Tibial artery (tissue), 4 donors: ENCODE results near the gene HMGN5.

Experiments used
- DNase-seq, 2 donors: peaks; one replicate each; pipeline ENCODE4 v3.0.0-alpha.2; 2019
- H3K27ac ChIP-seq, 2 donors: fragments of 200-600 bp; sonication (generic) in 1 of 2; 1 replicate in 1 of 2; 2 replicates in 1 of 2; pipeline ENCODE4 v1.5.1; 2018 to 2019; ENCODE audit warnings: mild to moderate bottlenecking in 1 of 2
- H3K27me3 ChIP-seq, 2 donors: fragments of 200-600 bp; sonication (generic) in 1 of 2; one replicate each; pipeline versions ENCODE4 v1.5.1 to v1.6.0; 2016 to 2019
- H3K36me3 ChIP-seq, 3 donors: fragments of 200-600 bp; sonication (generic) in 2 of 3; one replicate each; pipeline ENCODE4 v1.5.1; 2016 to 2019; ENCODE audit warnings: mild to moderate bottlenecking in 2 of 3
- H3K4me1 ChIP-seq, 4 donors: fragments of 200-600 bp; sonication (generic) in 2 of 4; 1 replicate in 3 of 4; 2 replicates in 1 of 4; pipeline ENCODE4 v1.5.1; 2016 to 2019
- H3K4me3 ChIP-seq, 2 donors: fragments of 200-600 bp; sonication (generic) in 1 of 2; 1 replicate in 1 of 2; 2 replicates in 1 of 2; pipeline ENCODE4 v1.5.1; 2018 to 2019; ENCODE audit warnings: mild to moderate bottlenecking in 2 of 2
- H3K9me3 ChIP-seq, 3 donors: fragments of 200-600 bp; sonication (generic) in 1 of 3; one replicate each; pipeline ENCODE4 v1.5.1; 2016 to 2019
- intact Hi-C: fragments of 100-400 bp; cut with DNase I; formaldehyde crosslinking; loops from one replicate; pipeline ENCODE4 v1.15.0; 2023; ENCODE audit warnings: low total_unique reads
- TF ChIP-seq, protein P1 (sequence below), 2 experiments: fragments of 200-600 bp in 1 of 2; fragments of 450-650 bp in 1 of 2; IDR thresholded peaks; one replicate each; pipeline ENCODE4 v1.5.1; 2017 to 2019; ENCODE audit warnings: antibody characterized with exemption in 2 of 2, mild to moderate bottlenecking in 1 of 2, moderate library complexity in 1 of 2

Gene HMGN5

DNA sequence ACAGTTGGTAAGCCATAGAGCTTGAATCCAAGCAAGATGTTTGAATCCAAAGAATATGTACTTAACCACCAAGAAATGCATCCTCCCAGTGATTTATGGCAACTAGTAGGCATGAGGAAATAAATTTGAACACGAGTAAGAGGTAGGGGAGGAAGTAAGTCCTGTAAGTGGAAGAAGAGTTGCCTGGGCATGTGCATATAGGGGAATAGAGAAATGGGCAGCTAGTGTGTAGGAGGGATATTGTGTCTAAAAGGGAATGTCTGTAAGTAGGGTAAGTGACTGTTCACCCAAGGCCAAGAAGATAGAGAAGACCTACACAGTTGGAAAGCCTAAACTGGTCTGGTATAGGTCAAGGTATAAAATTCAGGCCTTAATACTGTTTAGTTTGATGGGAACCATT, 4.8 kb upstream of the HMGN5 start:
- no peaks in the 10 kb centered on the region for H3K36me3 ChIP-seq
- TF ChIP-seq, protein P1, sequence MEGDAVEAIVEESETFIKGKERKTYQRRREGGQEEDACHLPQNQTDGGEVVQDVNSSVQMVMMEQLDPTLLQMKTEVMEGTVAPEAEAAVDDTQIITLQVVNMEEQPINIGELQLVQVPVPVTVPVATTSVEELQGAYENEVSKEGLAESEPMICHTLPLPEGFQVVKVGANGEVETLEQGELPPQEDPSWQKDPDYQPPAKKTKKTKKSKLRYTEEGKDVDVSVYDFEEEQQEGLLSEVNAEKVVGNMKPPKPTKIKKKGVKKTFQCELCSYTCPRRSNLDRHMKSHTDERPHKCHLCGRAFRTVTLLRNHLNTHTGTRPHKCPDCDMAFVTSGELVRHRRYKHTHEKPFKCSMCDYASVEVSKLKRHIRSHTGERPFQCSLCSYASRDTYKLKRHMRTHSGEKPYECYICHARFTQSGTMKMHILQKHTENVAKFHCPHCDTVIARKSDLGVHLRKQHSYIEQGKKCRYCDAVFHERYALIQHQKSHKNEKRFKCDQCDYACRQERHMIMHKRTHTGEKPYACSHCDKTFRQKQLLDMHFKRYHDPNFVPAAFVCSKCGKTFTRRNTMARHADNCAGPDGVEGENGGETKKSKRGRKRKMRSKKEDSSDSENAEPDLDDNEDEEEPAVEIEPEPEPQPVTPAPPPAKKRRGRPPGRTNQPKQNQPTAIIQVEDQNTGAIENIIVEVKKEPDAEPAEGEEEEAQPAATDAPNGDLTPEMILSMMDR (IDR thresholded peaks at IDR 0.05), result no peak
- H3K9me3 ChIP-seq, result no peaks in the 10 kb centered on the region
- H3K27me3 ChIP-seq, result no peaks in the 10 kb centered on the region
- peaks cover 0 to 34% (median 0%) of the 10 kb centered on the region in 4 donors for H3K4me1 ChIP-seq
- DNase-seq, result no peak
- intact Hi-C loops, result no loop called here
- no peak overlapping the region for H3K4me3 ChIP-seq
- H3K27ac ChIP-seq, result no peak overlapping the region

DNA sequence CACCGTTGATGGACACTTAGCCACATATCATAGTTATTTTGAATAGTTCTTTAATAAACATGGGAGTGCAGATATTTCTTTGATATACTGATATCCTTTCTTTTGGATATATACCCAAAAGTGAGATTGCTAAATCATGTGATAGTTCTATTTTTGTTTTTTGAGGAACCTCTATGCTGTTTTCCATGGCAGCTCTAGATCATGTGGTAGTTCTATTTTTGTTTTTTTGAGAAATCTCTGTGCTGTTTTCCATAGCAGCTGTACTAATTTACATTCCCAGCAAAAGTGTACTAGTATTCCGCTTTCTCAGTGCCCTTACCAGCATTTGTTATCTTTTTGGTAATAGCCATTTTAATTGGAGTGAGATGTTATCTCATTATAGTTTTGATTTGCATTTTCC, 3.8 kb upstream of the HMGN5 start:
- Histone ChIP-seq H3K9me3 (no peaks in the 10 kb centered on the region), H3K36me3 (no peaks in the 10 kb centered on the region), H3K27ac (no peak overlapping the region), H3K4me1 (peaks cover 0 to 31% (median 0%) of the 10 kb centered on the region in 4 donors), H3K27me3 (no peaks in the 10 kb centered on the region), H3K4me3 (no peak overlapping the region)
- no peak for DNase-seq
- intact Hi-C loops, result no loop called here
- TF ChIP-seq, protein P1 (IDR thresholded peaks at IDR 0.05), result no peak

DNA sequence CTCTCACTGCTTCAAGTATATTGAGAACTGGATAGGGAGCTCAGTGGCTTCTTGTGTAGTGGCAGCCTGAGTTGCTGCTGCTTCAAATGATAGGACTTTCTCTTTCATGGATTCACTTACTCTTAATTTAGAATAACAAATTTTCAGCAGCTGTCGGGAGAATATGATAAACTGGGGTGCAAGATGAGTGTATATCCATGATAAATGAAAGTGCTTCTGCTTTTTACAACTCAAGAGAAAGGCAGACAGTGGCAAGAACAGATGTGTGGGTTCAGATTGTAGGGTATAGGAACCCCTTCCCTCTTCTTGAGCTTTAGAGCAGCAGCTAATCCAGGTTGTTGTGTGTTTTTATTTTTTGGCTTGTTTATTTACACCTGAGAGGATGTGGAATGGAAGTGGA, 1.2 kb upstream of the HMGN5 start:
- Histone ChIP-seq H3K27ac (peak overlapping the region; percentile 79 to 88), H3K27me3 (no peaks in the 10 kb centered on the region), H3K4me1 (peaks cover 0 to 15% (median 0%) of the 10 kb centered on the region in 4 donors), H3K9me3 (no peaks in the 10 kb centered on the region), H3K4me3 (peak overlapping the region; percentile 64 to 65), H3K36me3 (no peaks in the 10 kb centered on the region)
- intact Hi-C loops, result no loop called here
- TF ChIP-seq, protein P1 (IDR thresholded peaks at IDR 0.05), result no peak
- no peak for DNase-seq

DNA sequence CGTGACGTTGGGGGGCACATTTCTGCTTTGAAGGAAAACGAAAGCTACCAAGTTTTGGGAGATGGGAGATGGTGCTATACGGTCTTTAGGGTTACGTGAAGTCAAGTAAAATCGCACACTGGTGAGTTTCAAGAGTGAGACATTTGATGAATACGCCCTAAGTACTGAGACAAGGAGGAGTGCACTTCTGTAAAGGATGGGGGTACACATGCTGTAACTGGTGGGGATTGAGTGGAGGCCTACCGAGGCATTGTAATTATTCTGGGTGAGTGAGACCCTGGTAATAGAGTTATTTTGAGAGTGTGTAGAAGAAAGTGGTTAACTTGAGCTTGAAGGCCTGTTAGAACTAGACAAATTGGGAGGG, 725 bp upstream of the HMGN5 start:
- Histone ChIP-seq H3K36me3 (no peaks in the 10 kb centered on the region), H3K4me1 (peaks cover 0 to 15% (median 0%) of the 10 kb centered on the region in 4 donors), H3K4me3 (peak overlapping the region; percentile 64 to 65), H3K9me3 (no peaks in the 10 kb centered on the region), H3K27ac (peak overlapping the region; percentile 79 to 88), H3K27me3 (no peaks in the 10 kb centered on the region)
- TF ChIP-seq, protein P1 (IDR thresholded peaks at IDR 0.05), result no peak
- no peak for DNase-seq
- intact Hi-C loops, result no loop called here

DNA sequence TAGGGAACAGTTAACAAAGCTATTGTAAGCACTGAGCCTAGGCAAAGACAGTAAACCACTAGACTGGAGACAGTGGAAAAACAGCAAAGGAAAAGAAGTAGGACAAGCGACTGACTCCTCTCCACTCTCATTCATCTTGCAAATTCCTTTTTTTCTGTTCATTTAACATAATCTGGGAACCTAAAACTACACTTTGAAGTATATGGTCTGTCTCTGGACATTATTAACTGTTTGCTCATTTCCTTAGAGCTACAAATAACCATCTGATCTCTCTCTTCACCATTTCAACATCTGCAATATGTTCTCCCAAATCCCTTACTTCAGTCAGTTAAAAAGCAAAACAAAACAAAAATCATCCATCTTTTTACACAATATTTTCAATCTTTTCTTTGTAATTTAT, 642 bp downstream of the HMGN5 start:
- Histone ChIP-seq H3K9me3 (no peaks in the 10 kb centered on the region), H3K36me3 (no peaks in the 10 kb centered on the region), H3K27me3 (no peaks in the 10 kb centered on the region), H3K4me3 (peak overlapping the region; percentile 64 to 65), H3K27ac (peak overlapping the region; percentile 79 to 88), H3K4me1 (peaks cover 0 to 7% (median 0%) of the 10 kb centered on the region in 4 donors)
- TF ChIP-seq, protein P1 (IDR thresholded peaks at IDR 0.05), result no peak
- intact Hi-C loops, result no loop called here
- DNase-seq, result no peak

DNA sequence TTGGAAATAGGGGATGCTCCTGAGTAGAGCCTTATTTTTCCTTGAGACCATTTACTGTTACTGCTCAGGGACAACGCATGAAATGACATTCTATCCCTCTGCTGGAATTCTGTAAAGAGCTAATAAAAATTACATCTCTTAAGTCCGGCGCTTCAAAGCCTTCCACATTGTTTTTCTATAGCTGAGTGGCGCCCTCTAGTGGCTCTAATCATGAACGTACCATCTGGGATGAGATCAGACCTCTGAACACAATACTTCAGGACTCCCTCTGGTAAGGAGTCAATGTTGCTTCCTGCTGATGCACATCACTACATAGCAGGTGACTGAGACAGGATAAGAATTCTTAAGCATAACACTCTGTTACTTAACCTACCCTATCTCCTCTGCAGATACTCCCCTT, 6.0 kb downstream of the HMGN5 start:
- no peaks in the 10 kb centered on the region for H3K9me3 ChIP-seq
- H3K27me3 ChIP-seq, result no peaks in the 10 kb centered on the region
- no peak overlapping the region for H3K27ac ChIP-seq
- intact Hi-C loops, result loop anchor here (10.0 kb wide), 1 partner anchor 179 kb away; no protein-coding TSS in a partner anchor
- no peak overlapping the region for H3K4me3 ChIP-seq
- DNase-seq, result peak in 1 of 2 donors; percentile 37
- H3K36me3 ChIP-seq, result no peaks in the 10 kb centered on the region
- no peaks in the 10 kb centered on the region for H3K4me1 ChIP-seq
- TF ChIP-seq, protein P1 (IDR thresholded peaks at IDR 0.05), result peak in 1 of 2 experiments; percentile 31
